ENCODE data around the gene MED13L.
"Not testable (repeated sequence)": the region's sequence is repeated elsewhere in the genome, so short reads cannot be mapped to it uniquely, and the experiment has no call there.

MED13L gene

GRCh38 chr12:116303066-116303465, 25.6 kb upstream of the MED13L start:
- DNase-seq: no peak

GRCh38 chr12:116302166-116303058, 24.9 kb upstream of the MED13L start:
- no peak for DNase-seq

- DNase-seq: no peak
Observed at GRCh38 chr12:116301621-116302020, 24.1 kb upstream of the MED13L start.

DNA sequence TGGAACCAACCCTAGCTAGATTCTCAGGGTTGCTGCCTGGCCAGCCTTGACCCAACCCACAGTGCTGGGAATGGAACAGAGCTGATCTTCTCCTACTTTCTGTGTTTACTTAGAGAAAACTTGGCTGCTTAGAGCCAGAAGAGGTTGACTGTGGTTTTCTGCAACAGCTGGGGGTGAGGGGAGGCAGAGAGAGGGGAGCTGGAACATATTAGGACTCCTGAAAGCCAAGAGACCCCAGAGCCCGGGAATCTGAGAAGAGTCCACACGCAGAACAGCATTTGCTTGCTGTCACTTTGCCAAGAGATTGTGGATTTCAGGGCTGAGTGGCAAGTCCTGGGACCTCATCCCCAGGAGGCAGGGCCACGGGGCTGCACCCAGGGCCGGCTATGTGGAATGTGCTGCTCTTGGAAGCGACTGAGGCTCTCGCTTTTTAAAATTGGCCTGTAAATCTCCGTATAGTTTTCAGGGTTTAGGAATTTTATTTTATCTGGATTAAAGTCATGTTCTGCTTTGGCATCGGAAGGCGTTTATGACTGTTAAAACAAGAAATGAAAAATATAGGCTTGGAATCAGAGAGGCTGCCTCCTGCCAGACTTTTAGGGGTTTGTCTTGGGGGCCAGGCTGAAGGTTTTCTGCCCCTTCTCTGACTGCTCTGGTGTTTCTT, 22.3 kb upstream of the MED13L start:
- DNase-seq: no peak

DNA sequence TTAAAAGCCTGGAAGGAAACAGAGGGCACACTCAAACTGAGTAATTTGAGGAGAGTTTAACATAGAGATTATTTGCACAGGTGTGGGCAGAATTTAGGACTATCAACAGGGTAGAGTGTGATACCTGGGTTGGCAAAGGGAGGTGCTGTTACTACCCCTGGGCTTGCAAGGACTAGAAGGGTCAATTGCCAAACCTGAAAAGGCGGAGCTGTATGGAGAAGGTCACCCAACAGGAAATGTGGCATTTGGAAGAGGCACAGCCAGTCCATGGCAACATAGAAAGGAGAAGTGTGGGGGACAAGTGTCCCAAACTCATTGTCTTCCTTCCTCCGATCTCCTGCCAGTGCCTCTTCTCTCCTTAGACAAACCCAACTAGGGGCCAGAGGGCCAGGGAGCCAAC, 21.6 kb upstream of the MED13L start:
- no peak for DNase-seq

DNA sequence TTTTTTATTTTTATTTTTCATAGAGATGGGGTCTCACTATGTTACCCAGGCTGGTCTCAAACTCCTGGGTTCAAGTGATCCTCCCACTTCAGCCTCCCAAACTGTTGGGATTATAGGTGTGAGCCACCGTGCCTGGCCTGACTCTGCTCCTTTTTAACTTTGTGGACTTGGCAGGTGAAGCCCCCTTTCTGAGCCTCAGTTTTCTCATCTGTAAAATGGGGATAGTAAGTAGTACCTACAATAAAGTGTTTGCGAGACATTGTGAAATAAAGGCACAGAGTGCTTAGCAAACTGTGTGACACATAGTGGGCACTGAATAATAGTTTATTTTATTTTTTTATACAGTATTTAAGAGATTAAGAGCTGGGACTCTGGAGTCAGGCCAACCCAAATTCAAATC, 21.1 kb upstream of the MED13L start:
- no peak for DNase-seq

DNA sequence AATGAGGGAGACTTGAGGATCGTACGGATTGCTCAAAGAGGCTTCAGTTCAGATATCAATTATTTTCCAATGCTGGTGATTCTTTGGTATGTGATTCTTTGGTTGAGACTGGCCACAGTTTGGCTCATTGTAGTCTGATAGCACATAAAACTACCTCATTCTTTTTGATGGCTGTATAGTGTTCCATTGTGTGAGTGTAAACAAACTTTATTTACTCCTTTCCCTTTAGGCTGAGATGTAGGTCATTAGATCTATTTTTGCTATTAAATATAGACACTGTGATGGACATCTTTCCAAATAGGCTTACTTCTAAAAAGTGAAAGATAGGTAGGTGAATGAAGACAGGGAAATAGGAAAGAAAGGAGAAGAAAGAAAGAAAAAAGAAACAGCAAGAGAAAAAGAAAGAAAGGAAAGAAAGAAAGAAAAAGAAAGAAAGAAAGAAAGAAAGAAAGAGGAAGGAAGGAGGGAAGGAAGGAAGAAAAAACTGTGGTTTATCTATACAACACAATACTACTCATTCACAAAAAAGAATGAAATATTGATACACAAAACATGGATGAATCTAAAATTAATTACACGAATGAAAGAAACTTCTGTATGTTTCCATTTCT, 19.8 kb upstream of the MED13L start:
- no peak for DNase-seq

DNA sequence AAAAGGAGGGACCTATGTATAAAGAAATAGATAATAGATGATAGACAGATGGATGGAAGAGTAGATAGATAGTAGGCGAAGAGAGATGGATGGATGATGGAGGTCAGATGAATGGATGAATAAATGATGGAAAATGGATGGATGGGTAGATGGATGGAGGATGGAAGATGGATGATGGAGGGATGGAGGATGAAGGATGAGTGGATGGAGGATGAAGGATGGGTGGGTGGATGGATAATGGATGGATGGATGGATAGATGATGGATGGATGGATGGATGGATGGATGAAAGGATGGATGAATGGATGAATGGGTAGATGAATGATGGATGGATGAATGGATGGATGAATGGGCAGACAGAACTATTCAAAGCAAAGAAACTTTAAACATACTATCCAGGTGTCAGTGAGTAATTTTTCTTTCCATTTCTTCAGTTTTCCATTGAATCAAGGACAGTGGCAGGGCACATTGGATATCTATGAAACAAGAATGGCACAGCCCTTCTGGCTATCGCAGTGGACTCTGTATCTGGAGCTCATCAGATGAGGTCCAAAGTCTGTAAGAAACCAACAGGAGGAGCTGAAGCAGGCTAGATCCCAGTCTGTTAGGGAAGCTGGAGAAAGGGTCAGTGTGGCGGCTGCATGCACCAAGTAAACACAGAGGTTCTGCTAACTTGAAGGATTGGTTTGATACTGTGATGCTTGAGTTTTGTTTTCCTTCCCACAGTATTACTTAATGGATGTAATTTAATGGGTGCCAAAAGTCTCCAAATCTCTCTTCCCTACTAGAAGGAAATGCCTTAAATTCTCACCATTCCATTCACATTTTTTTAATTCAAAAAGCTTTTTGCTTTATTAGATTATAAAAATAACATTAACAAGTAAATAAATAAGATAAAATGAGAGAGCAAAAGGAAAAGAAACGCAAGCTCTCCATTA, 18.1 kb upstream of the MED13L start:
- no peak for DNase-seq

GRCh38 chr12:116294454-116295165, 17.1 kb upstream of the MED13L start:
- DNase-seq: no peak

DNA sequence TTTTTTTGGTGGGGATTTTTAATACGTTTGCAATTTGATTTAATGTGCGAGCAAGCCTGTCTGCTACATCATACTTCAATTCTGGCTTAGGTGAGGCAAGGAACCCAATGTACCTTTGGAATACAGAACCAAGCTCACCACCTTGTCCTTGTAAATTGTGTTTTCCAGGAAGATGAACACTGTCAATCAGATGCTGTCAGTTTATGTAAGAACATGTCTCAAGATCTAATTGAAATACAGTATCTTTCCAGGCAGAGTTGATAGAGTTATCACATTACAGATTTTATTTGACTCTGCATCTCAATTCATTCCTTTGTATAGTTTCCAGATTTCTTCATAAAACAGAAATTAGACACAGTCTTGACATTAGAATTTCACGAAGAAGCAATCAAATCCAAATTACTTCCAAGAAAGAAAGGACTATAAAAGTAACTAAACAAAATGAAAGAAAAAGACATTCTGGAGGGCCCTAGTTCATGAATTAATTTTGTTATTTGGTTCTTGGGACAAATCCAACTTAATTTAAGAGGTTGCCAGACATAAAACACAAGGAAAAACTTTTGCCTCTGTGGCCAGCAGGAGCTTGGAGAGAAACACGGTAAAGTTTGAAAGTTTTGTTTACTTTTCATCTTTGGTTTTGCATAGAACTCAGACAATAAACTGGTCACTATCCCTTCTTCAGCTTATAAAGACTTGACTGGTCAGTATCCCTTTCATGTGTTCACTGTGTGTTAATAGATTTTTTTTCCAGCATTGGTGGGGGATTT, 16.4 kb upstream of the MED13L start:
- no peak for DNase-seq

- no peak for DNase-seq
Observed at GRCh38 chr12:116291218-116291617, 13.7 kb upstream of the MED13L start.

- DNase-seq: no peak
Observed at GRCh38 chr12:116288735-116289134, 11.2 kb upstream of the MED13L start.

DNA sequence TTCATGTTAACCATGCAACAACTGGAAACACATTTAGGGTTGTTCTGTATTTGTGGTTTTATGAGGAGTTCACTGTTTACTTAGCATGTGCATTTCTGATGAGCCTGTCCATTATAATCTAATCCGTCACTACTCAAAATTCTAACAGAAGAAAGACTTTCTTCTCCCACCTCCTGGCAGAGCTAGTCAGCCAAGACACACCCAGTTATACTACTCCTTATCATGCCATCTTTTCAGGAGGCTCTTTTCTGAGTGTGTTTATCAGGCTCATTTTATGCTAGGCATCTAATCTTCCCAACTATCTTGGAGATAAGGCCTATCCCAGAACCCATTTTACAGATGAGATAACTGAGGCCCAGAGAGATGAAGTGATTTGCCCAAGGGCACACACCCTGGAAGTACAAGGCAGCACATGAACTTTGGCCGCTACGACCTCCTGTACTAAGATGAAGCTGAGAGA, 10.4 kb upstream of the MED13L start:
- DNase-seq: no peak

- no peak for DNase-seq
Observed at GRCh38 chr12:116284396-116284795, 6.9 kb upstream of the MED13L start.

DNA sequence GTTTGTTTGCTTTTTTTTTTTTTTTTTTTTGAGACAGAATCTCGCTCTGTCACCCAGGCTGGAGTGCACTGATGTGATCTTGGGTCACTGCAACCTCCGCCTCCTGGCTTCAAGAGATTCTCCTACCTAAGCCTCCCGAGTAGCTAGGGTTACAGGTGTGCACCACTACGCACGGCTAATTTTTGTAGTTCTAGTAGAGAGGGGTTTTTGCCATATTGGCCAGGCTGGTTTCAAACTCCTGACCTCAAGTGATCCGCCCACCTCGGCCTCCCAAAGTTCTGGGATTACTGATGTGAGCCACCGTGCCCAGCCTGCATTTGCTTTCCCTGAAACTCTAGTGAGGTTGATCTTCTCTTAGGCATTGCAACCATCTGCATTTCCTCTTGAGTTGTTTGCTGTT, 6.4 kb upstream of the MED13L start:
- DNase-seq: not testable (repeated sequence)

GRCh38 chr12:116282371-116283286, 5.1 kb upstream of the MED13L start:
- no peak for DNase-seq

DNA sequence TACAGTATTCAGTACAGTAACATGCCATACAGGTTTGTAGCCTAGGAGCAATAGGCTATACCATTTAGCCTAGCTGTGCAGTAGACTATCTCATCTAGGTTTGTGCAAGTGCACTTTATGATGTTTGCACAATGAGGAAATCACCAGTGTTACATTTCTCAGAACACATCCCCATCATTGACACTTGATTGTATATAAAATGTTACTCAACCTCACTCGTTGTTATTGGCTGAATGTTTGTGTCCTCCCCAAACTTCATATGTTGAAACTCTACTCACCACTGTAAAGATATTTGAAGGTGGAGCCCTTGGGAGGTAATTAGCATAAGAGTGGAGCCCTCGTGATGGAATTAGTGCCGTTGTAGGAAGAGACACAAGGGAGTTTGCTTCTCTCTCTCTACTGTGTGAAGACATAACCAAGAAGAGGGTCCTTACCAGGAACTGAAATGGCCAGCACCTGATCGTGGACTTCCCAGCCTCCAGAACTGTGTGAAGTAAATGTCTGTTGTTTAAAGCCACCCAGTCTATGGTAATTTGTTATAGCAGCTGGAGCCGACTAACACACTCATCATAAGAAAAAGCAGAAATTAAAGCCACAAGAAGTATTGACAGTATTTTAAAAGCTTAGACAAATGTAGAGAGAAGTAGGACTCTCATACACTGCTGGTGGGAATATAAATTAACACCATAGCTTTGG, 3.2 kb upstream of the MED13L start:
- no peak for DNase-seq

DNA sequence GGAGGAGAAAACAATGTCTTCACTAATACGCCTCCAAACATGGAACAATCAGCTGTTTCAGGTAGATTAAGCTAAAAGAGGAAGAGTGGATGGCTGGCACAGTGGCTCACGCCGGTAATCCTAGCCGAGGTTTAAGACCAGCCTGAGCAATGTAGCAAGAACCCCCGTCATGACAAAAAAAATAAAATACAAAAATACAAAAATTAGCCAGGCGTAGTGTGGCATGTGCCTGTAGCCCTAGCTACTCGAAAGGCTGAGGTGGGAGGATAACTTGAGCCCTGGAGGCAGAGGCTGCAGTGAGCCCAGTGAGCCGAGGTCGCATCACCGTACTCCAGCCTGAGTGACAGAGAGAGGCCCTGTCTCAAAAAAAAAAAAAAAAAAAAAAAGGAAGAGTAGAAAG, 1.2 kb upstream of the MED13L start:
- DNase-seq: no peak

DNA sequence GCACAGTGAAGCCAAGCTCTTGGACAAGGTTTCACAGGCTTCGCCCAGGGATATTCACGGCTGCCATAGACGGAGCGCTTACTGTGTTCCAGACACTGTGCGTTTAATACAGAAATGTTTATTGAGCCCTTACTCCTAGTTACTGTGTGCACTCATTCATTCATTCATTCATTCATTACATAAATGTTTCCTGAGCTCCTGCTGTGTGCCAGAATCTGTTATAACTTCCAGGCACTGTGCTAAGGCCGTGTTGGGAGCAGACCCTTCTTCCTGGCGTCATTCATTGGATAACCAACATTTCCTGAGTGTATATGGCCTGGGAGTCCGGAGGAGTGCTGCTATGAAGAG, 760 bp upstream of the MED13L start:
- DNase-seq: no peak

Measured in stimulated activated CD8-positive, alpha-beta memory T cell treated with anti-CD3 and anti-CD28 coated beads, Interleukin-4, amount 100 ng/mL, for 48 hours (primary cell).